CD4-positive, alpha-beta T cell treated with Interleukin-15 for 1 hour (primary cell): ENCODE results near the gene IL12B.
"Not testable (repeated sequence)": the region's sequence is repeated elsewhere in the genome, so short reads cannot be mapped to it uniquely, and the experiment has no call there.

Experiments
- DNase-seq: peaks from one replicate; pipeline ENCODE4 v3.0.0-alpha.2; 2020

The IL12B gene

GRCh38 chr5:159332800-159333544, 2.7 kb upstream of the IL12B start:
- peak; percentile 34 for DNase-seq

DNA sequence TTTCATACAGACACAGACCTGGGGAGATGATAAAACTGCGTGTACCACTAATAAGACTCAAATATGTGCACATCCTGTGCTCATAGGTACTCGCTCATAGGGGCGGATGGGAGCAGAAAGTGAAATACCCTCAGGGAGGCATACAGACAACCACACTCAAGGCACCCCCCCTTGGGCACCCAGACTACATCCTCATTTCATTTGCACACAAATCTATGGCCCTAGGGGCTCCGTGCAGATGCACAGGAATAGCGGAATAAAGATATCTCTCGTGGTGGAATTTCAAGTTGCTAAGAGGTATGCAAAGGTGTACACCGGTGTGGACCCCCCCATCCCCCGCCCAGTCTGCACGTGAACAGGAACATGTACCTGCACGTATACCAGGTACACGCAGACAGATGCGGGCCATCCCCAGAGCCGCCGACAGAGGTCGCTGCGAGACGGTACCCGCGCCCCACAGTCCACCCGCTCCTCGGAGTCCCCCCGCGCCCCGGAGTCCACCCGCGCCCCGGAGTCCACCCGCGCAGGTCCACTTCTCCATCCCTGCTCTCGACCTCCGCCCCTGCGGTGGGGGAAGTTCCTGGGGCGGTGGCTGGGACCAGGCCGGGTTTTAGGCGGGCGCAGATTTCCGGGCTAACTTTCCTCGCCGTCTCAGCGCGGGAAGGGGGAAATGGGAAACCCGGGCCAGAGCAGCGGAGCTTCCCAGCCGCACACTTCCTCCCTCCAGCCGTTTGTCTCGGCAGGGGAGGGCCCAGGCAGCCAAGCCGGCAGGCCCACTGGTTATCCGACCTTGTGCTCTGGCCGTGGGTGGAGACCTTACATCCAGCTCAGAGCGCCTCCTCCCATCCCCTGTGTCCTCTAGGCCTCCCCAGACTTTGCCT, 1.0 kb upstream of the IL12B start:
- DNase-seq: peak; percentile 74

DNA sequence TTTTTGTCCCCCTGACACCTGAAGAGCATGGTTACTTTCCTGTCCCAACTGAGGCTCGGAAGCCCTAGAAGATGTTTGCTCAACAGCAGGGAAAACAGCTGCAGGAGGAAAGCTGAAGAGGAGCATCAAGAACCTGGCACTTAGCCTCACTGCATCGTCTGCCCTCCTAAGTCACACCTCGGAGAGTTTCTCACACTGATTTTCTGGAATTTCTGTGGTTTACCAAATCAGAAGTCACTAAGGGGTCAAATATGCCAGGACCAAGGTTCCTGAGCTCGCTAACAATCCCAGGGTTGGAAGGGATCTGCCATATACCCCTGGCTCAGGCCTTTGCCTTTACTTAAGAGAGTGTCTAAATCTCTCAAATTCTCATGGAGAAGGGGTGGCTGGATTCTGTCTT, 5.3 kb downstream of the IL12B start:
- no peak for DNase-seq

GRCh38 chr5:159324102-159324755, 6.1 kb downstream of the IL12B start:
- no peak for DNase-seq

DNA sequence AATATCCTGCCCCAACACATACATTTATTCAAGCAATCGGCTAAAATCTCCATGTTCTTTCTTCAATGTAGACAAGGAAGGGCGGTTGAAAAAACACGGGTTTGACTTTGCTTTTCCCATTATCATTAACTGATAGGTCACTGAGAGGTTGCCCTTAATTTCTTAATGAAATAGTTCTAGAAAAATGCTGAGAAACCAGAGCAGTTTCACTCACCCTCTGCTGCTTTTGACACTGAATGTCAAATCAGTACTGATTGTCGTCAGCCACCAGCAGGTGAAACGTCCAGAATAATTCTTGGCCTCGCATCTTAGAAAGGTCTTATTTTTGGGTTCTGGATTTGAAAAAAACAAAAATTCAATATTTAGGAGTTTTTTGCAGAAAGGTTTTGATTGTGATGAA, 8.1 kb downstream of the IL12B start:
- no peak for DNase-seq

DNA sequence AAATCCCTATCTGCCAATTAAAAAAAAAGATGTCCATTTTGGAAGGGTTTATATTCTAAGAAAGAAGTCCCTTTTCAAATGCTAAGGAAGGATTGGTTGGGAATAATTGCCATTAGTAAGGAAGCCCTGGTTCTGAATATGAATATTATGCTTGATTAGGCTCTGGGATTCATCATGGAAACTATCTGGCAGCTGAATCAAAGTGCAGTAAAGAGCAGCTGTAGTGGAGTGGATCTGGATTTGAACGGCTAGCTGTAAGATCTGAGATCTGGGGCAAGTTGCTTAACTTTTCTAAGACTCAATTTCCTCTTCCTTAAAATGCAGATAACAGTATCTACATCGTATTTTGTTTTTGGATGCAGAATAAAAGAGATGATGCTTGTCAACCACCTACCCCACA, 10.5 kb downstream of the IL12B start:
- DNase-seq: no peak

GRCh38 chr5:159319363-159319762, 10.9 kb downstream of the IL12B start:
- DNase-seq: no peak

- DNase-seq: no peak
Observed at GRCh38 chr5:159318448-159318847, 11.8 kb downstream of the IL12B start.

- no peak for DNase-seq
Observed at GRCh38 chr5:159317849-159318248, 12.4 kb downstream of the IL12B start.

GRCh38 chr5:159316519-159317383, 13.5 kb downstream of the IL12B start:
- DNase-seq: peak; percentile 37

- no peak for DNase-seq
Observed at GRCh38 chr5:159313197-159313596, 17.1 kb downstream of the IL12B start.

DNA sequence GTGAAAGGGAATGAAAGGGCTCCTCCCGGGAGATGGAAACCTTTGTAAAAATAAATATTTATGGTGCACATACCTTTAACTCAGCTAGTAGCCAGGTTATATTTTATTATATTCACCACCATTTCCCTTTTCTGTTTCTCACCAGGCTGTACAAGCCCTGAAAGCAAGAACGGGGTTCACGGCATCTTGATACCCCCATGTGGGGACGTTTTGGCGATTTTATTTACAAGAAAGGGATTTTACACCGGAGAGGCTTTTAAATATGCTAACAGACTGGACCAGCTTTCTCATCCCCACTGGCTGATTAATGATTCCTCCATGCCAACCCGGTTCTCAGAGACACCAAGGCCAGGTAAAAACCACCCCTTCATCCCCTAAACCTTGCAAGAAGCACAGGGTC, 19.2 kb downstream of the IL12B start:
- DNase-seq: no peak

DNA sequence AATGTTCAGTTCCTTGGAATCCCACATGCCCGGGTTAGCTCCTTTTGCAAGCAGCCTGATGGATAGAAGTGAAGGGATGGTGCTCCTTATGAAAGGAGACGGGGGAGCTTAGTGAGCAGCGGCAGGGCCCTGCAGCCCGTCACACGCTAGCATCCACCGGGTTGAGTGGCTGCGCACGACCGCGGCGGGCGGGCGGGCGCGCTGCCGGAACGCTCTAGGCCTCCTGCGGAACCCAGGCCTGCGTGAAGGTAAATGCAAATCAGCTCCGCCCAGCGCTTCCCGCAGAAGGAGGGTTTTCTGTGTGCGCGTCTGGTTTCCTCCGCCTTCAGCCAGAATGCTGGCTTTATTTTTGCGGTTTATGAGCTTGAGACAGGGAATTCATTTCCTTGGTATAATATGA, 19.8 kb downstream of the IL12B start:
- DNase-seq: peak; percentile 30

- DNase-seq: no peak
Observed at GRCh38 chr5:159309689-159310433, 20.4 kb downstream of the IL12B start.

DNA sequence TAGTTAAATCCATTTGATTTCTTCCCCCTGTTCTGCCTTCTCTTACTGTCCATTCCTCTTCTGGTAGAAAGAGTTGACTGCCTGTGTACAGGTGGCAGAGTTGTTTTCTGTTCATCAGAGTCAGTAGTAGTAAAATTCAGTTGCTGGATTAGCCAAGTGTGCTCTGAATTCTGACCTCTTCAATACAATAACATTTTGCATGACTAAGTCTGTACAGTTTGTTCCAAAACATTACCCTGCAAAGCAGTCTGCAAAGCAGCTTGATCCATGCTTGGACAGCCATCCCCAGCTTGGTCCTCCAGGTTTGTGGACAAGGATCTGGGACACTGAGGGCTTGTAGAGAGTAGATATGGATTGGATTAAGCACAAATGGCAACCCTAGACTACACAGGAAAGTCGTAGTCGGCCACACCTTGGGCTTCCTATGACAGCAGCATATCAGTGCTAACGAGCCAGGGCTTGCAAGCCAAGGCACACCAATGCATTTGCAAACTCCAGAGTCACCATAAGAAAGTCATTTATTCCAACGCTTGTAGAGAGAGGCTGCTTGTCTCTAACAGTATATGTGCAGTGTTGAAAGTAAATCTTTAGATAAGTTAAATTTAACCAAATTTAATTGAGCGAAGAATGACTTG, 25.2 kb downstream of the IL12B start:
- DNase-seq: no peak

- DNase-seq: no peak
Observed at GRCh38 chr5:159303286-159303685, 27.0 kb downstream of the IL12B start.

DNA sequence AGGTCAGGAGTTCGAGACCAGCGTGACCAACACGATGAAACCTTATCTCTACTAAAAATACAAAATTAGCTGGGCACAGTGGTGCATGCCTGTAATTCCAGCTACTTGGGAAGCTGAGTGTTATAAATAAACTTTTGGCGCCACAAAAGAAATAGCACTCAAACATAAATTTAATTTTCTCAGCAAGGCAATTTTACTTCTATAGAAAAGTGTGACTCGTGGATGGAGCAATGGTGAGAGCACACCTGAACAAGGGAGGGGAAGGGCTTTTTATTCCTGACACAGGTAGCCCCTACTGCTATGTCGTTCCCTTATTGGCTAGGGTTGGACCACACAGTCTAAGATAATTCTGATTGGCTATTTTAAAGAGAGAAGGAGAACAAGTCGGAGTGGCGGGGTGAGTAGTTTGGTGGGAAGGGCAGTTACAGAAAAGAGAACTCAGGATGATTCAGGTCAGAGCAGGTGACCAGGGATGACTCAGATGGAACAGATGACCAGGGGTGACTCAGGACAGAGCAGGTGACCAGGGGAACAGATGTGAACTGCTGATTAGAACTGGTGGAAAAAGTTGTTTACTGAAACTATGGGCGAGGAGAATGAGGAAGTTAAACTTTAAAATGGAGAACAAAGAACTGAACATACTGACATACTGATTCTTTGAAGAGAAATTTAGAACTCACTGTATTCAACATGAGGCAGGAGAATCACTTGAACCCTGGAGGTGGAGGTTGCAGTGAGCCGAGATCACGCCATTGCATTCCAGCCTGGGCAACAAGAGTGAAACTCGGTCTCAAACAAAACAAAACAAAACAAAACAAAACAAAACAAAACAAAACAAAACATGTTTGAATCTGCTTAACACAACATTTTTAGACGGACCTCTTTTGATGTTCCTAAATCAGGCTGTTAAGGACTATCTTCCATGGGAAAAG, 28.1 kb downstream of the IL12B start:
- peak; percentile 20 for DNase-seq

- no peak for DNase-seq
Observed at GRCh38 chr5:159301466-159301865, 28.8 kb downstream of the IL12B start.

DNA sequence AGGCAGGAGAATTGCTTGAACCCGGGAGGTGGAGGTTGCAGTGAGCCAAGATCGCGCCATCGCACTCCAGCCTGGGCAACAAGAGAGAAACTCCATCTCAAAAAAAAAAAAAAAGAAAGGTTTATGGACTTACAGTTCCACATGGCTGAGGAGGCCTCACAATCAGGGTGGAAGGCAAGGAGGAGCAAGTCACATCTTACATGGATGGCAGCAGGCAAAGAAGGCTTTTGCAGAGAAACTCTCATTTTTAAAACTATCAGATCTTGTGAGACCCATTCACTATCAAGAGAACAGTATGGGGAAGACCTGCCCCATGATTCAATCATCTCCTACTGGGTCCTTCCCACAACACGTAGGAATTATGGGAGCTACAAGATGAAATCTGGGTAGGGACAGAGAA, 33.0 kb downstream of the IL12B start:
- not testable (repeated sequence) for DNase-seq

DNA sequence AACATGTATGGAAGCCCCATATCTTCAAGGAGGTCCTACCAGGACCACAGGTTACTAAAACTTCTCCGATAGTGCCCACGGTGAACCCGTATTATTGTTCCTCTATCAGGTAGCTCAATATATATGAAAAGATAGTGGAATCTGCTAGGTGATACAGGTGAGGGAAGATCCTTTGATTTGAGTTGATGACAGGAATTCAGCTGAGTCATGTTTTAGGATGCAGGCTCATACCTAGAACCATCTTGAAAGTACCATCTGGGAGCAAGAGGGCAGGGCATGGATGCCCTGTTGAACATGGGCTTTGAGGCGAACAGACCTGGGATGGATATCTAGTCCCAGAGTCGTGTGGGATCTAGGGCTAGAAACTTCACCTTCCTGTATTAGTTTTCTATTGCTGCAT, 35.4 kb downstream of the IL12B start:
- no peak for DNase-seq
